ENCODE data around the gene JAKMIP1.
"Not testable (repeated sequence)": the region's sequence is repeated elsewhere in the genome, so short reads cannot be mapped to it uniquely, and the experiment has no call there.

JAKMIP1 gene

GRCh38 chr4:6150046-6150735 lies 50.2 kb downstream of the JAKMIP1 start:
- in situ Hi-C loops (cut with MboI; ENCODE audit: low sequenced_read_pairs), result no loop called here

- in situ Hi-C loops (cut with MboI; ENCODE audit: low sequenced_read_pairs), result no loop called here
These were observed 51.7 kb downstream of the JAKMIP1 start for GRCh38 chr4:6148506-6149205.

DNA sequence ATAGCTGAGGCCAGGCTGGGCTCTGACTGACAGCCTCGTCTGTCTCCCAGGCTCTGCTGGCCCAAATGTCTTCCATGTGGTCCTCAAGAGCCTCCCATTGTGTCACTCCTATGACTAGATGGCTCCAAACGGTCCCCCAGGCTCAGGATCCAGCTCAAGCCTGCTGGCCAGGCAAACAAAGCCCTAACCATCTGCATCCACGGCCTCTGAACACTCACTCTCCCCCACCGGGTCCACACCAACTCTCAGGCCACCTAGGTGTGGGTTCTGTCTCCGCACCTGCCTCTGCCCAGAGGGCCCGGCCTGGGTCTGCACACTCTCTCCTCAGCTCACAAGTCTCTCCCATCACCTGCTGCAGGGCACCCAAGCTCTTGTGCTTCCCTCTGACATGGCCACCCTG lies 52.9 kb downstream of the JAKMIP1 start:
- in situ Hi-C loops (cut with MboI; ENCODE audit: low sequenced_read_pairs), result no loop called here

GRCh38 chr4:6143603-6144181 lies 56.7 kb downstream of the JAKMIP1 start:
- in situ Hi-C loops (cut with MboI; ENCODE audit: low sequenced_read_pairs), result no loop called here

DNA sequence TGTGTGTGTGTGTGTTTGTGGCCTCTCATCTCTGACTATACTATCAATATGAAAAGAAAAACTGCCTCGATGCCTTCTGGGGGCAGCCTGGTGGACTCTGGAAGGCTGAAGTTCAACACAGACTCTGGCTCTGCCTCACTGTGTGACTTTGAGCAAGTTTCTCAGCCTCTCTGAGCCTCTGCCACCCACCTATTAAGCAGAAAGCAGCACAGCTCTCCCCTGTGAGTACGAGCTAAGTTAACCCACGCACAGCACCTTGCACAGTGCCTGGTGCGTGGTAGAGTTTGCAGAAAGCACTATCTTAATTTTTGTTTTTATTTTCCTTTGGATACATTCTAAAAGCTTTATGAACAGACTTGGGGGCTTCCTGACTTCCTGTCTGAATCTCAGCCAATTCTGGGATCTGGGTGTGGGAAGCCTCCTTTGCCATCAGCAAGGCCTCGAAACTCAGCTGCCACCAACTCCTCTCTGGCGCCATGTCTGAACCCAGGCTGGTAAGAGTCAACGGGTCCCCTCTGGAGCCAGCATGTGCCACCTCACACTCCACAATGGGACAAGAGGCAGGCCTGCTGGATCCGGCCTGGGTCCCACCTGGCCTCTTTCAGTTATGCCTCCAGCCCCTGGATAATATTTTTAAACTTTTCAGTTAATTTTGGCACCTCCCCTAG lies 57.3 kb downstream of the JAKMIP1 start:
- in situ Hi-C loops (cut with MboI; ENCODE audit: low sequenced_read_pairs), result no loop called here

DNA sequence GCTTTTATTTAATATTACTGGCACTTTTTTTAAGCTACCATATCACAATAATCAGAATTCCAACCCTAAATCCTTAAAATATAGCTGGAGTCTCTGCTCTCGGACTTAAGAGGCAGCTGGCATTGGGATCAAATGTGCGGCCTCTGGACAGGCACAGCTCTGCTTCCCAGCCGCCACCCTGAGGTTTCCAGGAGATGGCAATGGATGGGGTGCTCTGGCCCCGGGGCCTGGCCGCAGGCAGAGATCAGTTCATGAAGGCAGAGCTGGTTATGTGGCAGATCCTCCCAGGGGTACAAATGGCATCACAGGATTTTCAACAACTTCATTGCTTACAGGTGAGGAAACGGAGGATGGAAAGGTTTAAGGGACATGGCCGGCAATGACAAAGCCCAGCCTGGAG lies 57.8 kb downstream of the JAKMIP1 start:
- in situ Hi-C loops (cut with MboI; ENCODE audit: low sequenced_read_pairs), result no loop called here

- in situ Hi-C loops (cut with MboI; ENCODE audit: low sequenced_read_pairs), result no loop called here
These were observed 58.8 kb downstream of the JAKMIP1 start for GRCh38 chr4:6141554-6141953.

DNA sequence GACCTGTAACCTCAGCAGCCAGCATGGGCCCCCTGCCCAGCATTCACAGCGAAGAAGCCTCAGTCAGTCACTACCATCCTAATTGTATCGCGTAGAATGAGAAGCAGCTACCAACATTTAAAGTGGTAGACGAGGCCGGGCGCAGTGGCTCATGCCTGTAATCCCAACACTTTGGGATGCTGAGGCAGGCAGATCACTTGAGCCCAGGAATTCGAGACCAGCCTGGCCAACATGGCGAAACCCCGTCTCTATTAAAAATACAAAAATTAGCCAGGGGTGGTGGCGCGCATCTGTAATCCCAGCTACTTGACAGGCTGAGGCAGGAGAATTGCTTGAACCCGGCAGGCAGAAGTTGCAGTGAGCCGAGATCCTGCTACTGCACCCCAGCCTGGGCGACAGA lies 59.3 kb downstream of the JAKMIP1 start:
- in situ Hi-C loops (cut with MboI; ENCODE audit: low sequenced_read_pairs), result not testable (repeated sequence)

GRCh38 chr4:6137747-6138135 lies 62.6 kb downstream of the JAKMIP1 start:
- in situ Hi-C loops (cut with MboI; ENCODE audit: low sequenced_read_pairs), result no loop called here

GRCh38 chr4:6137027-6137746 lies 63.2 kb downstream of the JAKMIP1 start:
- in situ Hi-C loops (cut with MboI; ENCODE audit: low sequenced_read_pairs), result no loop called here

- in situ Hi-C loops (cut with MboI; ENCODE audit: low sequenced_read_pairs), result no loop called here
These were observed 65.6 kb downstream of the JAKMIP1 start for GRCh38 chr4:6134612-6135220.

DNA sequence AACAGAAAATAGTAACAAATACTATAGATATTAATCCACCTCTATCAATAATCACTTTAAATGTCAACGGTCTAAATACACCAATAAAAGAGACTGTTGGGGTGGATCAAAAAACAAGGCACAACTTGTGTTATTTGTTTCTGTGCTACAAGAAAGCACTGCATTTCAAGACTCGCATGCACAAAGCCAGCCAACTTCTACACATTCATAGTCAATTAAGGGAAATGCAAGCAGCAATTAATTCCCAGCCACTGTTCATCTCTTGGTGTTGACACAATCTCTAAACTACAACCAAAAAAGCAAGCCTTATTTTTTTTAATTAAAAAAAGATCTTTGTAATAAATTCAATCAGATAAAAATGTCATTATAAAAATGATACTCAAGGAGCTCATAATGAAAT lies 67.6 kb downstream of the JAKMIP1 start:
- in situ Hi-C loops (cut with MboI; ENCODE audit: low sequenced_read_pairs), result no loop called here

DNA sequence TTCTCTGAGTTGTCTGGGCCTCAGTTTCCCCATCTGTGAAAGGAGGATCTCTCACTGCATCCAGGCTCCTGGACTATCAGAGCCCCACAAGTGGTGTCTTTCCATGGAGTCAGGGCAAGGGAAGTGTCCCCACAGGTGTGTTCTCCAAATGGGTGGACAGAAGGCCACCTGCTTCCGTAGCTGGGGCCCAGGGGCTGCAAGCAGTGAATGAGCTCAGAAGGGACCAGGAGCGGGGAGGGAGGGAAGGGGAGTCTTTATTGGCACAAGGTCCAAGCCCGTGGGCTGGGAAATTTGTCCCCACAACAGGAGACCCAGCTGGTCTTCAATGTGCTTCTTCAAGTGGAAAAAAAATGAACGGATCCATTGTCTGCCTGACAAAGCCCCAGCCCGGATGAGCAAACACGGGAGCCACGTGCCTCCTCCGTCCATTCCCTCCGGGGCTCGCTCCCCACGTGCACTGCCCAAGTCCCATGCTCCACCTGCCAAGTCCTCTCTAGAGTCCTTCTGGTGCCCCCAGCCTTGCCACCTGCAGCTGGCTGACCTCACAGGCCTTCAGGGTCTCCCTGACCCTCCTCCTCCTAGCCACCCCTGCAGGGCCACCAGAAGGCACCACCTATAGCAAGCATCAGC lies 72.0 kb downstream of the JAKMIP1 start:
- in situ Hi-C loops (cut with MboI; ENCODE audit: low sequenced_read_pairs), result no loop called here

- in situ Hi-C loops (cut with MboI; ENCODE audit: low sequenced_read_pairs), result no loop called here
These were observed 73.2 kb downstream of the JAKMIP1 start for GRCh38 chr4:6126971-6127745.

GRCh38 chr4:6125103-6125651 lies 75.2 kb downstream of the JAKMIP1 start:
- in situ Hi-C loops (cut with MboI; ENCODE audit: low sequenced_read_pairs), result no loop called here

DNA sequence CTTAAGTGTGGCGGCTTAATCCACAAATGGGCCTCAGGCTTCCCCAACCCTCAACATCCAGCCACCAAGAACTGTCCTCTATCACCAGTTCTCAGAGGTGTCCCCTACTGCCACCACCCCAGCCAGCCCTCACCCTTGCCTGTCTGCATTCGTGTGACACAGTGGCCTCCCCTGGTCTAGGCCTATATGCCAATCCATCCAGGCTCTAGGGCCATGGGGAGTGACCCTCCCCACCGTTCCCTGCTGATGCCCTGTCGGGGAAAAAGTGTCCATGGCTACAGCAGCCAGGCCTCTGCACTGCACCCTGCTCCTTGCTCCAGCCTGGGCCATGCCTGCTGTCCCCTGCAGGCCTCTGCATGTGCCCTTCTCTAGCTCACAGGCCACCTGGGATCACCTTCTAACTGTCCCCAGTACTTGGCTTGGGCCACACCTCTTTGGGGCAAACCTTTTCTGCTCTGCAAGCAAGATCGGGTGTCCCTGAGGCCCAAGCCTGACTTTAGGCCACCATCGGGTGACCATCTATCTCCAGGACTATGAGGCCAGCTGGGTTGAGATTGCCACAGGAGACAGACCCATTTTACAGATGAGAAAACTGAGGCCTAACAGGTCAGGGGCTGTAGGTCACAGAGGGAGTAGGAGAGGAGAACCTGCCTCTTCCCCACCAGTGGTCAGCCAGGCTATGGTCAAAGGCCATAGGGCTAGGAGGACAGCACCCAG lies 75.8 kb downstream of the JAKMIP1 start:
- in situ Hi-C loops (cut with MboI; ENCODE audit: low sequenced_read_pairs), result no loop called here

DNA sequence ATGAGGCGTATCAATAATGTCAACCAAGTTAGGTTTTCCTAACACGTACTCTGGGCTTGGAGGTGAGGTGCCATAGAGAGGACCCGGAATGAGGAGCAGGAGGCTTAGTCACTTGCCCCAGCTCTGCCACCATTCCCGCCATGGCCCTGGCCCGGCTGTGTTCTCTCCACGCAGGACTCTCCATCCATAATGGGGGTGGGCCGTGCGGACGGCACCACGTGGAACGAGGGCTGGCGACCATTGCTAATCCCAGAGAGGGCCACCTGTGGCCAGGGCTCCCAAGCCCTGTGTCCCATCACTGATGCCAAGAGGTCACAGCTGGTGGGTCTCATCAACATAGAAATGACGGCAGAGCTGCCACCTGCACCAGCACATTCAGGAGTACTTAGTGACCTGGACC lies 76.4 kb downstream of the JAKMIP1 start:
- in situ Hi-C loops (cut with MboI; ENCODE audit: low sequenced_read_pairs), result no loop called here

DNA sequence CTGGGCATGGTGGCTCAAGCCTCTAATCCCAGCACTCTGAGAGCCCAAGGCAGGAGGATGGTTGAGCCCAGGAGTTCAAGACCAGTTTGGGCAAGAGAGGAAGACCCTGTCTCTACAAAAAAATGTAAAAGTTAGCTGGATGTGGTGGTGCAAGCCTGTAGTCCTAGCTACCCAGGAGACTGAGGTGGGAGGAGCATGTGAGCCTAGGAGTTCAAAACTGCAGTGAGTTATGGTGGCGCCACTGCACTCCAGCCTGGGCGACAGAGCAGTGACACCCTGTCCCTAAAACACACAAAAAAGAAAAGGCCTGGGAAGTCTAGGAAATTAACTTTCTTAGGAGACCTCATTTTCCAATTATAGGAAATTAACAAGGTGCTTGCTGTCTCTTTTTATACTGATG lies 76.8 kb downstream of the JAKMIP1 start:
- in situ Hi-C loops (cut with MboI; ENCODE audit: low sequenced_read_pairs), result no loop called here

DNA sequence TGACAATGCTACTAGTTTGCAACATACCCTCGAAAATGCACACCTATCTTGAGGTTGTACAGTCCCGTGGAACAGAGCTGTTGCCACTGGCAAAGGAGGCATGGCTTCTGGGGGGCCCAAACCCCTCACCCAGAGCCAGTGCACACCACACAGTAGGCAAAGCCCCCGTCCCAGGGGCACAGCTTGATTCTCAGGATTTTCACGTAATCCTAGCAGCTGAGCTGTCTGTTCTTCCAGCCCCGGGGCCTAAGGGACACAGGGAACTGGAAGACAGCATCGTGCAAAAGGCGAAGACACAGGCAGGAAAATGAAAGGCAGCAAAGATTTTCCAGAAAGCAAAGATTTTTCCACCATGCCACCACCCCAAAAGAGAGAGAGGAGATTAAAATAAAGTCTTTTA lies 77.2 kb downstream of the JAKMIP1 start:
- in situ Hi-C loops (cut with MboI; ENCODE audit: low sequenced_read_pairs), result no loop called here
